ENCODE results near the gene DUSP14. TPM values are rescaled to one million over a fixed set of nuclear protein-coding genes. Genes with fewer than 3 reads are reported as not detected.
"Not testable (repeated sequence)": the region's sequence is repeated elsewhere in the genome, so short reads cannot be mapped to it uniquely, and the experiment has no call there.

DUSP14 gene
- total RNA-seq, result 10 to 100 TPM; 13.4 to 39.1 (median 16.5) TPM
- 10 to 100 TPM in 1 of 2 donors, 1 to 10 TPM in 1; 9.9 to 24.2 TPM for polyA plus RNA-seq
- long read RNA-seq, donor 1, transcript DUSP14-206 (3 exons, 1,537 nt), result major isoform, 25 of 27 reads
- long read RNA-seq, donor 1, partial matches to known transcripts, result 0 of 27 reads
- long read RNA-seq, donor 1, other reads (novel, unspliced or antisense), result 2 of 27 reads
- long read RNA-seq, donor 2, transcript DUSP14-206 (3 exons, 1,537 nt), result major isoform, 112 of 117 reads
- long read RNA-seq, donor 2, partial matches to known transcripts, result 0 of 117 reads
- long read RNA-seq, donor 2, other reads (novel, unspliced or antisense), result 1 of 117 reads
- long read RNA-seq, donor 3, transcript DUSP14-206 (3 exons, 1,537 nt), result major isoform, 40 of 46 reads
- long read RNA-seq, donor 3, partial matches to known transcripts, result 2 of 46 reads
- long read RNA-seq, donor 3, other reads (novel, unspliced or antisense), result 0 of 46 reads

GRCh38 chr17:37489197-37490001, at the start of gene DUSP14:
Gene DUSP14, plus strand, starts transcription at chr17:37489891. Its CDS starts 22,382 bp downstream, at chr17:37512273.
- 0 to 1% (median 0%) methylated on average over 31 to 100 of the region's 100 CpGs for WGBS, 4 donors
- ATAC-seq (peak; percentile 60 to 87 (median 82)), DNase-seq (peak; percentile 82 to 90 (median 87))
- Histone ChIP-seq H3K36me3 (no peaks in the 10 kb centered on the region), H3K9me3 (no peaks in the 10 kb centered on the region), H3K4me1 (peaks cover 3 to 47% (median 24%) of the 10 kb centered on the region in 12 donors), H3K27ac (peak within 1 kb of the TSS; percentile 78 to 95 (median 90)), H3K27me3 (no peaks in the 10 kb centered on the region), H3K4me3 (peak within 1 kb of the TSS; percentile 77 to 97 (median 90))
- TF ChIP-seq POLR2A (IDR thresholded peaks at IDR 0.05), result peak in 1 of 2 donors; percentile 69
- peak in 1 of 12 donors; percentile 14 for TF ChIP-seq CTCF (IDR thresholded peaks at IDR 0.05)
- intact Hi-C loops (cut with DNase I), result loop anchor here in 1 of 10 donors (1.0 to 10.0 kb wide), 2 partner anchors 83 to 895 kb away; partner anchors contain the start of genes ACACA, DHRS11 and TADA2A

- TF ChIP-seq POLR2A (IDR thresholded peaks at IDR 0.05) (no peak), CTCF (IDR thresholded peaks at IDR 0.05) (no peak)
- DNase-seq, result no peak
- intact Hi-C loops (cut with DNase I), result no loop called here
- WGBS, 4 donors, result 96 to 100% (median 97%) methylated on average over 2 of the region's 2 CpGs
- H3K27me3 ChIP-seq, result no peaks in the 10 kb centered on the region
- no peak overlapping the region for H3K27ac ChIP-seq
- H3K9me3 ChIP-seq, result no peaks in the 10 kb centered on the region
- no peaks in the 10 kb centered on the region for H3K4me1 ChIP-seq
- peaks cover 2 to 94% (median 82%) of the 10 kb centered on the region in 9 donors for H3K36me3 ChIP-seq
- no peak for ATAC-seq
- H3K4me3 ChIP-seq, result no peak overlapping the region
These were observed 49.3 kb upstream of the DUSP14 start for GRCh38 chr17:37440424-37440823.

- H3K4me3 ChIP-seq; H3K9me3 ChIP-seq; H3K27me3 ChIP-seq; H3K27ac ChIP-seq; H3K4me1 ChIP-seq; ATAC-seq; DNase-seq; intact Hi-C loops (cut with DNase I): not testable (repeated sequence)
- H3K36me3 ChIP-seq, result peaks cover 2 to 95% (median 88%) of the 10 kb centered on the region in 9 donors
- 92 to 94% (median 93%) methylated on average over 12 of the region's 12 CpGs for WGBS, 4 donors
These were observed 48.2 kb upstream of the DUSP14 start for GRCh38 chr17:37441369-37442014.

- intact Hi-C loops (cut with DNase I), result no loop called here
- Histone ChIP-seq H3K27me3 (no peaks in the 10 kb centered on the region), H3K9me3 (no peaks in the 10 kb centered on the region), H3K4me1 (peaks cover 0 to 6% (median 0%) of the 10 kb centered on the region in 12 donors), H3K27ac (no peak overlapping the region), H3K4me3 (no peak overlapping the region), H3K36me3 (peaks cover 2 to 98% (median 77%) of the 10 kb centered on the region in 9 donors)
- 85 to 94% (median 90%) methylated on average over 4 of the region's 4 CpGs for WGBS, 4 donors
- ATAC-seq (no peak), DNase-seq (no peak)
- TF ChIP-seq CTCF (IDR thresholded peaks at IDR 0.05), result no peak
- TF ChIP-seq POLR2A (IDR thresholded peaks at IDR 0.05), result no peak
These were observed 43.7 kb upstream of the DUSP14 start for GRCh38 chr17:37446027-37446426.
